Measurements from ENCODE around the gene SLC22A23.

The SLC22A23 gene

DNA sequence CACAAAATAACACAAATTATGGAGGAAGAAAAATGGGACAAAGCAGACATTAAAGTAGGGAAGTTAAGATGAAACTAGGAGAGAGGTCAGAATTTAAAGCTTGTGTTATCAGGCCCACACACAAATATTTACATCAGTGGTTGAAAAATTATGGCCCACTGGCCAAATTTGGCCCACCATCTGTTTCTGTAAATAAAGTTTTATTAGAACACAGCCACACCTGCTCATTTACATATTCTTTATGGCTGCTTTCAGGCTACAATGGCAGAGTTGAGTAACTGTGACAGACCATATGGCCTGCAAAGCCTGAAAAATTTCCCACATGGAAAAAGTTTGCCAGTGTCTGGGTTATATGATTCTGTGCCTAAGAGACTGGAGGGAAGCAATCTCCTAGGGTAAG, 49.0 kb downstream of the SLC22A23 start:
- Histone ChIP-seq H3K27ac (no peak overlapping the region), H3K27me3 (no peaks in the 10 kb centered on the region), H3K4me2 (no peak overlapping the region), H4K20me1 (no peaks in the 10 kb centered on the region), H3K9ac (no peak overlapping the region), H3K9me3 (replicated peaks in 1 of 11) (no peaks in the 10 kb centered on the region), H3K4me3 (no peak overlapping the region), H3K4me1 (peaks cover 0 to 44% (median 13%) of the 10 kb centered on the region in 10 experiments; a peak in 12 of 20 replicates), H3K36me3 (no peaks in the 10 kb centered on the region)
- TF ChIP-seq Cebpa-rat (IDR thresholded peaks at IDR 0.05) = no peak

GRCh38 chr6:3406891-3407809, 49.7 kb downstream of the SLC22A23 start:
- TF ChIP-seq Cebpa-rat (IDR thresholded peaks at IDR 0.05) = no peak
- Histone ChIP-seq H3K4me1 (peaks cover 0 to 45% (median 13%) of the 10 kb centered on the region in 10 experiments; a peak in 12 of 20 replicates), H3K9me3 (replicated peaks in 1 of 11) (no peaks in the 10 kb centered on the region), H3K4me3 (no peak overlapping the region), H3K36me3 (no peaks in the 10 kb centered on the region), H4K20me1 (no peaks in the 10 kb centered on the region), H3K9ac (no peak overlapping the region), H3K27ac (no peak overlapping the region), H3K27me3 (no peaks in the 10 kb centered on the region), H3K4me2 (no peak overlapping the region)

DNA sequence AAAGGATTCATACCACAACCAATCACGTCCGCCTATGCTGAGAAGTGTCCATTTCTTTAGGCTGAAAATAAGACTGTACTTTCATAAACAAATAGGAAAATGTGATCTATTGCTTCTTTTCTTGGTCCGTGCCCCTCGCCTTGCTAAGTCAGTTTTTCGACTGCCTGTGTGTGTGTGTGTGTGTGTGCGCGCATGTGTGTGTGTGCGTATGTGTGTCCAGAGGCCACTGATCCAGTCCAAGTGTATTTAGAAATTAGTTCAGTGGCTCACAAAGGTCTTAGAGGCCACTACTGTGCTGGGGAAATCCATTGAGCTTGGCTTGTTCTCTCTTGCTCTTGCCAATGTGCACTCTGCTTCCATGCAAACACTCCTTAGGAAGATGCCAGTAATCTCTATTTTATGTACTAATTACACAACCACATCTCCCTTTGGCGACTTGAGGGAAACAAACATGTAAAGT, 50.5 kb downstream of the SLC22A23 start:
- H3K9me3 ChIP-seq (replicated peaks in 1 of 11) = no peaks in the 10 kb centered on the region
- H3K4me1 ChIP-seq = peaks cover 0 to 45% (median 13%) of the 10 kb centered on the region in 10 experiments; a peak in 12 of 20 replicates
- H3K36me3 ChIP-seq = no peaks in the 10 kb centered on the region
- H4K20me1 ChIP-seq = no peaks in the 10 kb centered on the region
- H3K4me3 ChIP-seq = no peak overlapping the region
- H3K9ac ChIP-seq = no peak overlapping the region
- no peaks in the 10 kb centered on the region for H3K27me3 ChIP-seq
- H3K27ac ChIP-seq = no peak overlapping the region
- H3K4me2 ChIP-seq = peak overlapping the region in 1 of 11 experiments; percentile 44; a peak in 2 of 22 replicates
- no peak for TF ChIP-seq Cebpa-rat (IDR thresholded peaks at IDR 0.05)

DNA sequence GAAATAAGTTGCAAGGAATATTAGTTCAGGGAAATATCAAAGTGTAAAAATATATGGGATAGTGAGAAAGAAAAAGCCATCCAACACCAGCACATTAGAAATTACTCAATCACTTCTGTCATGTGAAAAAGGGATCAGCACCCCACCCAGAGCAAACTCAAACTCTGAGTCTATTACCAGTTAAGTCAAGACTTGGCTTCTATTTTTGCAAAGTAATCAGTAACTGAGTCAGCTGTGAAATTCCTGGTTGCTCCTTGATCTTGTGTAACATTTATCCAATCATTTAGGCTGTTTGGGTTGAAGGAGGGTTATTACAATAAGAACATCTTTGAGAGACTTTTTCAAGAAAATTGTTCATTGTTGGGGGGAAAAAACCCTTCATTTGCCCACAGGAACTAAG, 51.2 kb downstream of the SLC22A23 start:
- H3K36me3 ChIP-seq = no peaks in the 10 kb centered on the region
- no peaks in the 10 kb centered on the region for H4K20me1 ChIP-seq
- no peak for TF ChIP-seq Cebpa-rat (IDR thresholded peaks at IDR 0.05)
- no peaks in the 10 kb centered on the region for H3K27me3 ChIP-seq
- H3K9me3 ChIP-seq (replicated peaks in 1 of 11) = no peaks in the 10 kb centered on the region
- H3K4me2 ChIP-seq = peak overlapping the region in 3 of 11 experiments; percentile 5 to 66 (median 44); a peak in 4 of 22 replicates
- no peak overlapping the region for H3K4me3 ChIP-seq
- peaks cover 0 to 45% (median 13%) of the 10 kb centered on the region in 10 experiments; a peak in 12 of 20 replicates for H3K4me1 ChIP-seq
- H3K27ac ChIP-seq = no peak overlapping the region; a peak in 1 of 22 replicates
- H3K9ac ChIP-seq = no peak overlapping the region

DNA sequence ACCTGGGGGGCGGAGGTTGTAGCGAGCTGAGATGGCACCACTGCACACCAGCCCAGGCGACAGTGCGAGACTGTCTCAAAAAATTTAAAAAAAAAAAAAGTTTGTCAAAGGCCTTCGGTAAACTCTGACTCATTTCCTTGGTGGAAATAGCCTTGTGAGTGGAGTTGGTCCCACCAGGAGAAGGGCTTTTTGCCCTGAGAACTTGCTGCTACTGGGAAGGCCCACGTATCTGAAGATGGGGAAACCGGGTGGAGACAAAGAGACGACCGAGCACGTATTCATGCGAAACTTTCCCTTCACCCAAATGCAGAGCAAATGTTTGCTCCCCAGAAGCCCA, 51.7 kb downstream of the SLC22A23 start:
- TF ChIP-seq Cebpa-rat (IDR thresholded peaks at IDR 0.05) = no peak
- Histone ChIP-seq H3K27ac (no peak overlapping the region; a peak in 1 of 22 replicates), H3K4me3 (no peak overlapping the region), H3K9me3 (replicated peaks in 1 of 11) (no peaks in the 10 kb centered on the region), H3K36me3 (no peaks in the 10 kb centered on the region), H3K4me2 (peak overlapping the region in 2 of 11 experiments; percentile 44 to 66; a peak in 5 of 22 replicates), H4K20me1 (no peaks in the 10 kb centered on the region), H3K4me1 (peaks cover 0 to 45% (median 12%) of the 10 kb centered on the region in 10 experiments; a peak in 12 of 20 replicates), H3K27me3 (no peaks in the 10 kb centered on the region), H3K9ac (no peak overlapping the region)

DNA sequence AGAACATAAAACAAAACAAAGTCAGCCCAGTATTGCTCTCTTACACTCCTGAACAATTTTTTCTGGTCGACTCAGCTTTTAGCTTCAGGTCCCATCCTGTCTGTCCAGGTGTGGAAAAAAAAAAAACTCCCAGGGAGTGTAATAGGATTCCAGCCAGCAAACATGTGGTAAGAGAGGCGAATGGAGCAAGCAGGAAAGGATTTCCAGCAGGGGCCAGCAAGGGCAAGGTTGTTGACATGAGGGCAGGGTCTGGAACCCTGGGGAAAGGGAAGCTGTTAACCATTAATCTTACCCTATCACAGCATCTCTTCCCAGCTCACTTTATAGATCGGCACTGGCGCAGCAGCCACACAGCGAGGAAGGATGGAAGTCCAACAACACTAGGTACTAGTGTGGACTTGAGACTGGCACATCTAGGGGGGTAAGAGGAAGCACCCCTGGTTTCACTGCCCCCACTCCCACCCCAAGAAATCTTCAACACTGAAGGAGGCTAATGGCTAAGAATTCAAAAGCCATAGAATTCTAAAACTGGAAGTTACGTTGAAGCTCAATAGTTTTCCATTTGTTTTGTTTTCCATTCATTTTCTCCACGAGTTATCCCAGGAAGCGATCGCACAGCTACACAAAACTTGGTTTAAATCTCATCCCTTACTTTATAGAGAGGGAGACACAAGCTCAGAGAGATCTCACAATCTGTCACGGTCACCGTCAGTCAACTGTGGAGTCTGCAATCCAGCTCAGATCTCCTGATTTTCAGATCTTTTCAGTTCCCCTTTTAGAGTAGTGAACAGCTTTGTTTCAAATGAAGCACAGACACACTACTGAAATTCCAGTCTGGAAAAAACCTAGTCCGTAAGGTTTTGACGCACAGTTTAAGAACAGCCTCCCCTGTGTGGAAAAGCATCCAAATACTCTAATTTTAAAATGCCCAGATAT, 53.3 kb downstream of the SLC22A23 start:
- Histone ChIP-seq H3K9ac (no peak overlapping the region), H4K20me1 (no peaks in the 10 kb centered on the region), H3K9me3 (replicated peaks in 1 of 11) (no peaks in the 10 kb centered on the region), H3K27ac (no peak overlapping the region), H3K4me3 (no peak overlapping the region), H3K4me2 (peak overlapping the region in 3 of 11 experiments; percentile 10 to 44 (median 44); a peak in 4 of 22 replicates), H3K27me3 (no peaks in the 10 kb centered on the region), H3K4me1 (peaks cover 0 to 45% (median 7%) of the 10 kb centered on the region in 10 experiments; a peak in 7 of 20 replicates), H3K36me3 (no peaks in the 10 kb centered on the region)
- TF ChIP-seq Cebpa-rat (IDR thresholded peaks at IDR 0.05) = no peak

- Histone ChIP-seq H4K20me1 (no peaks in the 10 kb centered on the region), H3K4me1 (peaks cover 0 to 45% (median 7%) of the 10 kb centered on the region in 10 experiments; a peak in 7 of 20 replicates), H3K4me3 (no peak overlapping the region), H3K4me2 (peak overlapping the region in 2 of 11 experiments; percentile 20 to 44; a peak in 2 of 22 replicates), H3K27ac (no peak overlapping the region), H3K27me3 (no peaks in the 10 kb centered on the region), H3K36me3 (no peaks in the 10 kb centered on the region), H3K9ac (no peak overlapping the region), H3K9me3 (replicated peaks in 1 of 11) (no peaks in the 10 kb centered on the region)
- no peak for TF ChIP-seq Cebpa-rat (IDR thresholded peaks at IDR 0.05)
Measured at GRCh38 chr6:3402310-3403237, 54.3 kb downstream of the SLC22A23 start.

DNA sequence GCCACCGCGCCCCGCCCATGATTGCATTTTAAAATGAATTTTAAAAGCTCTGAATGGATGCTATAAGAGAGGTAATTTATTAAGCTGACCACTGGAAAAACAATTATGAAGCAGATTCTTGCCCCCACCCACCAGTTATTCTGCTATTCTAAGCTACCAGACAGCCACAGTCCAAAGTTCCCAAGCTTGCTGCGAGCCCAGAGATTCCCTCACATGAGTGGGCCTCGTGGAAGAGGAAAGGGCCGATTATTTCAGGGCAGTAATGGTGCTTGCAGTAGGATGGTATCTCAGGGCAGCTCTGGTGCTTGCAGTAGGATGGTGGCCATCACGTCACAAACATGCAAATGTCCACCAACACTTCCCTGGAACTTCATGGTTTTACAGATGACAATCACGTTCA, 56.7 kb downstream of the SLC22A23 start:
- Histone ChIP-seq H3K27ac (no peak overlapping the region), H3K36me3 (no peaks in the 10 kb centered on the region), H3K4me3 (no peak overlapping the region), H3K4me1 (peaks cover 0 to 27% (median 7%) of the 10 kb centered on the region in 10 experiments; a peak in 7 of 20 replicates), H3K4me2 (no peak overlapping the region), H3K27me3 (no peaks in the 10 kb centered on the region), H4K20me1 (no peaks in the 10 kb centered on the region), H3K9ac (no peak overlapping the region), H3K9me3 (replicated peaks in 1 of 11) (no peaks in the 10 kb centered on the region)
- TF ChIP-seq Cebpa-rat (IDR thresholded peaks at IDR 0.05) = no peak

All from BLaER1 treated with 17β-estradiol and CSF1 and Interleukin-3, amounts not matched to agents 10 nM and 100 nM (cell line).